Endodermal cell (in vitro differentiated cells): ENCODE results near the gene GAS2. TPM values are rescaled to one million over a fixed set of nuclear protein-coding genes. Genes with fewer than 3 reads are reported as not detected.
A peak's percentile ranks its signal among the peaks of the same experiment; 100 is the strongest.

Experiments
- DNase-seq: peaks from one replicate; pipeline ENCODE4 v3.0.0-alpha.2; 2017
- H3K27ac ChIP-seq: 2 replicates; pipeline ENCODE4 v1.5.1; 2013; ENCODE audit warnings: mild to moderate bottlenecking, low read depth, low read length, moderate library complexity
- H3K27me3 ChIP-seq: 2 replicates; pipeline ENCODE4 v1.6.1; 2013; ENCODE audit warnings: mild to moderate bottlenecking, low read length, moderate library complexity; ENCODE audit not compliant: insufficient read depth, control insufficient read depth, poor library complexity, severe bottlenecking
- H3K36me3 ChIP-seq: 2 replicates; pipeline ENCODE4 v1.7.0; 2013; ENCODE audit warnings: mild to moderate bottlenecking, low read length, moderate library complexity; ENCODE audit not compliant: control insufficient read depth, insufficient read depth
- H3K4me1 ChIP-seq: one replicate; pipeline ENCODE4 v1.7.0; 2013; ENCODE audit warnings: low read length; ENCODE audit not compliant: control insufficient read depth, insufficient read depth
- H3K4me3 ChIP-seq: 2 replicates; pipeline ENCODE4 v1.5.1; 2013; ENCODE audit warnings: mild to moderate bottlenecking, low read length, moderate library complexity
- H3K9ac ChIP-seq: 2 replicates; pipeline ENCODE4 v1.6.1; 2013; ENCODE audit warnings: mild to moderate bottlenecking, low read length, moderate library complexity; ENCODE audit not compliant: poor library complexity, severe bottlenecking; ENCODE audit errors: extremely low read depth
- H3K9me3 ChIP-seq: 2 replicates; pipeline ENCODE4 v1.6.1; 2013; ENCODE audit warnings: mild to moderate bottlenecking, low read length, moderate library complexity; ENCODE audit not compliant: control insufficient read depth
- H3K27ac Mint-ChIP-seq: 2 replicates; pipeline ENCODE4 v1.8.0; 2020; ENCODE audit warnings: mixed read lengths
- H3K27me3 Mint-ChIP-seq: 2 replicates; pipeline ENCODE4 v1.8.0; 2021; ENCODE audit warnings: mild to moderate bottlenecking, mixed read lengths; ENCODE audit not compliant: insufficient read depth
- H3K36me3 Mint-ChIP-seq: 2 replicates; pipeline ENCODE4 v1.8.0; 2020; ENCODE audit warnings: low read depth, mixed read lengths
- H3K4me1 Mint-ChIP-seq: 2 replicates; pipeline ENCODE4 v1.8.0; 2020; ENCODE audit warnings: mixed read lengths
- H3K4me3 Mint-ChIP-seq: 2 replicates; pipeline ENCODE4 v1.8.0; 2020; ENCODE audit warnings: mild to moderate bottlenecking, moderate library complexity, mixed read lengths
- H3K9me3 Mint-ChIP-seq: 2 replicates; pipeline ENCODE4 v1.8.0; 2020; ENCODE audit warnings: mild to moderate bottlenecking, mixed read lengths
- CTCF ChIP-seq: fragments of 200-600 bp; sonication (generic); conservative IDR thresholded peaks from 2 replicates; pipeline ENCODE4 v1.5.0; 2021; ENCODE audit warnings: antibody characterized with exemption, mild to moderate bottlenecking
- WGBS, 2 experiments: methylation state at CpG; one replicate each; pipeline versions ENCODE4 v1.1.5 to v1.1.7; 2013; ENCODE audit warnings: missing lambda C conversion rate in 2 of 2, mixed read lengths in 1 of 2; ENCODE audit not compliant: insufficient coverage in 1 of 2, insufficient read length in 1 of 2; 5-methylcytosine and 5-hydroxymethylcytosine counted together
- total RNA-seq, 2 donors: library from RNA; stranded (reverse); fragmentation: NEBNext Ultra II Directional in 1 of 2; extraction: Animal tissue kit (Norgen Biotek cat#: 25700) in 1 of 2; gene quantifications; 2 replicates in 1 of 2; 3 replicates in 1 of 2; pipeline ENCODE4 v1.2.1, GENCODE V29; 2021

GAS2 gene
- total RNA-seq, 2 donors from 2014 or later = 3.0 to 4.1 TPM

GRCh38 chr11:22774716-22775115, 108.3 kb downstream of the GAS2 start:
- no peaks in the 10 kb centered on the region for H3K36me3 Mint-ChIP-seq
- Histone ChIP-seq H3K9ac (no peak overlapping the region), H3K27me3 (no peaks in the 10 kb centered on the region), H3K4me3 (no peak overlapping the region), H3K36me3 (no peaks in the 10 kb centered on the region), H3K4me1 (no peaks in the 10 kb centered on the region), H3K27ac (no peak overlapping the region), H3K9me3 (no peaks in the 10 kb centered on the region)
- TF ChIP-seq CTCF = no peak
- H3K4me1 Mint-ChIP-seq = no peaks in the 10 kb centered on the region
- no peak overlapping the region for H3K27ac Mint-ChIP-seq
- no peak overlapping the region for H3K4me3 Mint-ChIP-seq
- WGBS, 2 experiments = 90 to 100% methylated on average over 2 of the region's 2 CpGs
- H3K27me3 Mint-ChIP-seq = no peaks in the 10 kb centered on the region
- DNase-seq = no peak
- no peaks in the 10 kb centered on the region for H3K9me3 Mint-ChIP-seq

- TF ChIP-seq CTCF = no peak
- WGBS, 2 experiments = 89 to 93% methylated on average over 3 to 5 of the region's 5 CpGs
- H3K9ac ChIP-seq = no peak overlapping the region
- Mint-ChIP-seq H3K4me3 (no peak overlapping the region), H3K27ac (no peak overlapping the region), H3K4me1 (no peaks in the 10 kb centered on the region), H3K36me3 (no peaks in the 10 kb centered on the region), H3K9me3 (no peaks in the 10 kb centered on the region), H3K27me3 (no peaks in the 10 kb centered on the region)
- no peaks in the 10 kb centered on the region for H3K27me3 ChIP-seq
- H3K9me3 ChIP-seq = no peaks in the 10 kb centered on the region
- no peaks in the 10 kb centered on the region for H3K36me3 ChIP-seq
- DNase-seq = no peak
- no peaks in the 10 kb centered on the region for H3K4me1 ChIP-seq
- H3K4me3 ChIP-seq = no peak overlapping the region
- H3K27ac ChIP-seq = no peak overlapping the region
Observed at GRCh38 chr11:22775248-22775647, 108.8 kb downstream of the GAS2 start.

- no peaks in the 10 kb centered on the region for H3K36me3 Mint-ChIP-seq
- Histone ChIP-seq H3K36me3 (no peaks in the 10 kb centered on the region), H3K4me1 (no peaks in the 10 kb centered on the region), H3K27me3 (no peaks in the 10 kb centered on the region), H3K9me3 (no peaks in the 10 kb centered on the region), H3K9ac (no peak overlapping the region), H3K27ac (no peak overlapping the region), H3K4me3 (no peak overlapping the region)
- TF ChIP-seq CTCF = peak; percentile 59
- no peak overlapping the region for H3K4me3 Mint-ChIP-seq
- H3K4me1 Mint-ChIP-seq = peaks cover 2% of the 10 kb centered on the region
- no peaks in the 10 kb centered on the region for H3K27me3 Mint-ChIP-seq
- no peaks in the 10 kb centered on the region for H3K9me3 Mint-ChIP-seq
- H3K27ac Mint-ChIP-seq = no peak overlapping the region
- no peak for DNase-seq
Observed at GRCh38 chr11:22778642-22779041, 112.2 kb downstream of the GAS2 start.
